SK-N-MC (cell line): ENCODE measurements around the gene PDCD1.

Experiments
- EZH2 ChIP-seq: fragments of 200-600 bp; sonication (generic); IDR thresholded peaks from one replicate; pipeline ENCODE4 v1.6.1; 2017; ENCODE audit warnings: antibody characterized with exemption
- FOXP2 ChIP-seq: optimal IDR thresholded peaks from 2 replicates; pipeline ENCODE3; 2011; ENCODE audit warnings: mild to moderate bottlenecking, moderate library complexity; ENCODE audit not compliant: insufficient read depth; ENCODE audit errors: extremely low read length, control extremely low read depth

DNA sequence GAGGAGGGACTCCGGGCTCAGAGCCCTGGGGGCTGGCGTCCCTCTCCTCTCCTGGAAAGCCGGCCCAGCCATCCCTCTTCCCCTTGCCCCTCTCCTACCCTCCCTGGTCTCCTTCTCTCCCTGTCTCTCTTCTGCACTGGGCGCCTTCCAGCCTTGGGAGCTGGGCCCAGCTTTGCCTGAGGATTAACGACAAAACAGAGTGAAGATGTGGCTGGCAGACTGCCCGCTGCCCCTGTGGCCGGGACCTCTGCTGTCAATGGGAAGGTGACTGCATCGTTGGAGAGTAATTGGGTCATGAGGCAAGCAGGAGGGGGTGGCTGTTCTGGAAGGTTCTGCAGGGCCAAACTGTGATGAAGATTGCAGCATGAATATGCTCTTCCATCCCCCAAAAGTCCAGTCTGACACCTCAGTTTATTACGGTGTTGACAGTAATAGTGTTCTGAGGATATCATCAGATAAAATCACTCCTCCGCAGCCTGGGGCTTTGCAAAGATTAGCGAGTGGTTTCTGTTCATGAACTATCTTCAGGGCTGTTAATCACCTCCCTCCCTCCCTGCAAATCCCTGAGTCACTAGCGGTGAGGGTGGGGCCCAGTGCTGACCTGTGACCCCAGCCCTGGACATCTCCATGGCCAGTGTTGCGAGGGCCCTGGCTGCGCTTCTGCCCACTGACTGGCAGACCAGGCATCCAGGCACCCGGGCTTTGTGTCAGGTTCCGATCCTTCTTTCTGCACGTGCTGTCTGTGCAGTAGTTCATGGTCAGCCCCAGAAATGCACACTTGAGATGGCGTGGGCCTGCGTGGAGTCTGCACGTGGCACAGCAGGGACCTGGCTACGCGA is 33.8 kb upstream of the PDCD1 start:
- TF ChIP-seq EZH2: no peak
- TF ChIP-seq FOXP2: no peak
